HG03378 (cell line): ENCODE results near the gene SMARCA1.
A peak's percentile ranks its signal among the peaks of the same experiment; 100 is the strongest.
"Not testable (repeated sequence)": the region's sequence is repeated elsewhere in the genome, so short reads cannot be mapped to it uniquely, and the experiment has no call there.

Source experiments
- ATAC-seq: cut with Tn5 transposase; IDR thresholded peaks from one replicate; pipeline ENCODE4 v1.9.1; 2021; ENCODE audit warnings: mild to moderate bottlenecking, moderate library complexity; ENCODE audit not compliant: unreplicated experiment

The SMARCA1 gene, protein sequence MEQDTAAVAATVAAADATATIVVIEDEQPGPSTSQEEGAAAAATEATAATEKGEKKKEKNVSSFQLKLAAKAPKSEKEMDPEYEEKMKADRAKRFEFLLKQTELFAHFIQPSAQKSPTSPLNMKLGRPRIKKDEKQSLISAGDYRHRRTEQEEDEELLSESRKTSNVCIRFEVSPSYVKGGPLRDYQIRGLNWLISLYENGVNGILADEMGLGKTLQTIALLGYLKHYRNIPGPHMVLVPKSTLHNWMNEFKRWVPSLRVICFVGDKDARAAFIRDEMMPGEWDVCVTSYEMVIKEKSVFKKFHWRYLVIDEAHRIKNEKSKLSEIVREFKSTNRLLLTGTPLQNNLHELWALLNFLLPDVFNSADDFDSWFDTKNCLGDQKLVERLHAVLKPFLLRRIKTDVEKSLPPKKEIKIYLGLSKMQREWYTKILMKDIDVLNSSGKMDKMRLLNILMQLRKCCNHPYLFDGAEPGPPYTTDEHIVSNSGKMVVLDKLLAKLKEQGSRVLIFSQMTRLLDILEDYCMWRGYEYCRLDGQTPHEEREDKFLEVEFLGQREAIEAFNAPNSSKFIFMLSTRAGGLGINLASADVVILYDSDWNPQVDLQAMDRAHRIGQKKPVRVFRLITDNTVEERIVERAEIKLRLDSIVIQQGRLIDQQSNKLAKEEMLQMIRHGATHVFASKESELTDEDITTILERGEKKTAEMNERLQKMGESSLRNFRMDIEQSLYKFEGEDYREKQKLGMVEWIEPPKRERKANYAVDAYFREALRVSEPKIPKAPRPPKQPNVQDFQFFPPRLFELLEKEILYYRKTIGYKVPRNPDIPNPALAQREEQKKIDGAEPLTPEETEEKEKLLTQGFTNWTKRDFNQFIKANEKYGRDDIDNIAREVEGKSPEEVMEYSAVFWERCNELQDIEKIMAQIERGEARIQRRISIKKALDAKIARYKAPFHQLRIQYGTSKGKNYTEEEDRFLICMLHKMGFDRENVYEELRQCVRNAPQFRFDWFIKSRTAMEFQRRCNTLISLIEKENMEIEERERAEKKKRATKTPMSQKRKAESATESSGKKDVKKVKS

DNA sequence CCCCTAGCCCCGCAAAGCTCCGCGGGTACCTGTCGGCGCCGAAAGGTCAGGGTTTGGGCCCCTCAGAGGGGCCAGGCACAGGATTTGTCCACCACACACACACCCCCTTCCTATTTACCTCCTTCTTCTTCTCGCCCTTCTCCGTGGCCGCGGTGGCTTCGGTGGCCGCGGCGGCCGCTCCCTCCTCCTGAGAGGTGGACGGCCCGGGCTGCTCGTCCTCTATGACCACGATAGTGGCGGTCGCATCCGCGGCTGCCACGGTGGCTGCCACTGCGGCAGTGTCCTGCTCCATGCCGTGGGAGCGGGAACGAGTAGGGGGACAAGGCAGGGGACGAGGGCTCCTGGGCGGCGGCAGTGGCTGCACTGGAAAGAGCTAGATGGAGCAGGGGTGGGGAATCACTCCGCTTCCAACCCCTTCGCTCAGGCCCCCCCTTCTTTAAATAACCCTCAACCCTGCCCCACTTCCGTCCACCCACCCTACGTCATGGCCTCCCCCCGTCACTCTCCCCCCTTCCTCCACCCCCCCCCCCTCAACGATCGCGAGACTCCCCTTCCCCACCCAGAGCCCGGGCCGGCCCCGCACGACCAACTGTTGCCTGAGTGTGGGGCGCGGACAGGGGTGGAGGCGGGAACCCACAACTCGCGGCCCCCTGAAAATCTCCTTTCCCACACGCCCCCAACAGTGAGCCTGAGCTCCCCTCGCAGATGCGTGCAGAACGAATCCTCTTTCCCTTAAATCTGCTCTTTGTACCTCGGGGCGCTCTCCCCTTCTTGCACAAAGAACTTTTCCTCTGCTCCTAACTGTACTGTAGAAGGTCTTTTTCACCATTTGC is at the start of gene SMARCA1:
SMARCA1 (minus strand) TSS at position 412 of the 833 bp plus-strand sequence; CDS start at position 292, 120 bp downstream.
- ATAC-seq: no peak

DNA sequence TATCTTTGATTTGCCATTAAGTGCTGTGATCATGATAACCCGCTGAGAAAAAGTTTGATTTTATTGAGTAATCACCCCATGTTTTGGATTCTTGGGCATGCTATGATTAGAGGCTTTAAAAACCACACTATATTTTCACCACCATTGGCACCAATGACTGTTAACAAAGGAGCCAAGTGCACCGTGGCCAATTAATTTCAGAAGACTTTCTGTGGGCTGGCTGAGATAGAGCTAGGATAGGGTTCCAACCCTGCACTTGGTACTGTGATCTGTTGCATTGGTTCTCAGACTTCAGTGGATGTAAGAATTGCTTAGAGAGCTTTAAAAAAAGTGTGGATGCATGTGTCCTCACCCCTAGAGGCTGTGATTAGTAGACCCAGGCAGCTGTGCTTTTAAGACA is 49.1 kb upstream of the SMARCA1 start:
- no peak for ATAC-seq

DNA sequence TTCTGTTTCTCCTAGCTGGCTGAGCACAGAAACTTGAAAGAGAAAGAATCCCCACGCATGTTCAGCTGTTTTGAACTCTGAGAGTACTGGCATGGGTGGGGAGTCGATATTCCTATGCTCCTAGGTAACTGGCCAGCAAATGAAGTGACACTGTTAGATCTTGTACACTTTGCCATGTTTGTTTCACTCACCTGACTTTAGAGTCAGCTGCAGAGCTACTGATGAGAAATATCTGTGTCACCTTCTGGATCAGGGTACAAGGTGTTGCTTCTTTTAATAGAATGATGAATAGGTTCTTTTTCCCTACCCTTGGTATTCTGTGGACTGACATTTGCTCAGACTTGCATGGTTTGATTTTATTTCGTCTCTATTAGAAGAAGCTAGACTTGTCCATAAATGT is 45.1 kb upstream of the SMARCA1 start:
- no peak for ATAC-seq

DNA sequence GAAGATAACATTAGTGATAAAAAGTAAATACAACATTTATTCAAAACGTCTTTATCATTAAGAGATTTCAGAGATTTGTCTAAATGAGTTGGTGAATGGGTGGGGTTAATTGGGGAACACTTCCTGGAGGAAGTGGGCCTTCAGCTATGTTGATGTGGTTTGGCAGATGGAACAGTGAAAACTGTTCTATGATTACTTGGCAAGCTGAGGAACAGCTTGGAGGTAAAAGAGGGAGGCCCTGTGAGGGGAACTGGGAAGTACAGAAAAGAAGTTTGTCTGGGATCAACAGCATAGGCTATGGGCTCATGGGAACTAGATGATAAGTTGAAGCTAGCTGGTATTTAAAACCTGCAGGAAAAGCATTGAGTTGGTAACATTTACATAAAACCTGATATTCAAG is 42.8 kb upstream of the SMARCA1 start:
- no peak for ATAC-seq

DNA sequence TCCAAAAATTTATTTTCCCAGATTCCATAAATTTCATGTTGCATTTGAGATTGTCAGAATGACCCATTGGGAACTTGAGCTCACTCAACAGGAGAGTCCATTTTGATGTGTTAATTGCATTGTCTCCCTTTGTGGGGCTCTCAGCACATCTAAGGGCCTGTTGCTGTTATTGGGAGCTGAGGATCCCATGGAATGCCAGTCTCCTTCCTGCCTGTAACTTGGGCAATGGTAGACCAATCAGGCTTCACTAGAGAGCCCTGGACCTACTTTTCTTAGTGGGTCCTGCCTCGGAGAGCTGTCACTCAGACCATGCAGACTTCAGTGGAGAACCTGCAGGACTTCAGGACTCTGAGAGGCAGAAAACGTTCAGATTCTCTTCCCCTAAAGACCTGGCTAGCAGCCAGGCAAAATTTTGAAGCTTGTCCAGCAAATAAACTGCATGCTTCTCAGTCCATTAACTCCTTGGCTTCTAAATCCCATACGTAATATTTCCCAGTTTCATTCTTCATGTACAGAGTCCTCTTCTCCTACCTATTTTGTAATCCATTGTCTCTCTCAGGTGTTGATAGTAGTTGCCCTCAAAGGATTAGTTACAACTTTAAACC is 41.9 kb upstream of the SMARCA1 start:
- no peak for ATAC-seq

DNA sequence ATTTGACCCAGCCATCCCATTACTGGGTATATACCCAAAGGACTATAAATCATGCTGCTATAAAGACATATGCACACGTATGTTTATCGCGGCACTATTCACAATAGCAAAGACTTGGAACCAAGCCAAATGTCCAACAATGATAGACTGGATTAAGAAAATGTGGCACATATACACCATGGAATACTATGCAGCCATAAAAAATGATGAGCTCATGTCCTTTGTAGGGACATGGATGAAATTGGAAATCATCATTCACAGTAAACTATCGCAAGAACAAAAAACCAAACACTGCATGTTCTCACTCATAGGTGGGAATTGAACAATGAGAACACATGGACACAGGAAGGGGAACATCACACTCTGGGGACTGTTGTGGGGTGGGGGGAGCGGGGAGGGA is 41.1 kb upstream of the SMARCA1 start:
- ATAC-seq: not testable (repeated sequence)

DNA sequence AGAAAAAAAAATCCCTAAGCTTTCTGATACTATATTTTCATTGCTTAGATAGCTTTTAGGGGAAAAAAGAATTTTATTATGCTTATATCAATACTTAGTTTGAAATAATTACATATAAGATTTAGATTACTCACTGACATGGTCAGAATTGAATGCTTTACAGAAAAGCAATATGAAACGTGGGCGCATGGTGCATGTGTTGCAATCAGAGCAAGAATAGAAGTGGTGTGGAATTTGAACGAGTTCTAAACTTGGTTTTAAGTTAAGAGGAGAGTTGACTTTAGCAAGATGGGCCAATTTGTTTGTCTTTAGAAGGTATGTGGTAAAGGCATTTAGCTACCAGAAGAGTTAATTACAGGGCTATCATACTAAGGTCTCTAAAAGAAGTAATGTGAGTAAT is 38.2 kb upstream of the SMARCA1 start:
- no peak for ATAC-seq

DNA sequence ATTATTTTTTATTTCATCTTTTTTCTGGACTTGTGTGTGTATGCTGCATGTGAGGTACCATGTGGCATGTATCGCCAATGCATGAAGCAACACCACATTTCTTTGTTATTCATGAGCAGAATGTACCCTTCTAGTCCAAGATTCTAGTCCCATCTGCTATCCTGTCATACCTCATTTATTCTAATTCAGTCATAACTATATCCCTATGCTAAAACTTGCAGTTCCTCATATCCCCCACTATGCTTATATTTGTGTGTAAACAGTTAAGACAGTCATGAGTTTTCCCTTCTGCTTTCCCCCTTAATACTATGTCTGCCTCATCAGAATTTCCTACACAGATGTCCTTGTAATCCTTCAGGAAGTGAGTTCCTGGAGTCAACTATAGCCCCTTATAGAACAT is 36.5 kb upstream of the SMARCA1 start:
- ATAC-seq: no peak

DNA sequence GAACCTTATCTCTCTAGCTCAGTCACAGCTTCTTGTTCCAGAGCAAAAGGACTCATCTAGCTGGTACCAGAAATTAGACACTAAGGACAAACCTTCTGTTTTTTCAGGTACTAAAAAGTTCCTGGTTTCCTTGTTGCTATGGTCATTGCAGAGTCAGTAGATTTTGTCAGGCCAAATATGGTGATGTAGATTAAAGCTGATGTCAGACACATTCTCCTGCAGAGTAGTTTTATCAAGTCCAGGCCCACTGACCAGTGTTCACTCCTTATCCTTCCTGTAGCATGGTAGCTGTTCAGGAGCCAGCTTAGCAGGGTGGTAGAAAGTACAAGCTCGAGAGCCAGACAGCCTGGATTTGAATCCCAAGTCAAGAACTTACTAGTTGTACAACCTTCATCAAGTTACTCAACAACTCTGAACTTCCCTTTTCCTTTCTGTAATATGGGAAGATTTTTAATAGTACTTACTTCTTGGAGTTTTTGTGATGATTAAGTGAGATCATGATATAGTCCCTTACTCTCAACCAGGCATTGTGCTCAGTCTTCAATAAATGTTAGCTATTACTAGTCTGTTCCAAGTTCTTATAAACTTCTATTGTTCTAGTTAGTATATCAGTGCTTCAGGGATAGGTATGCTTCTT is 34.7 kb upstream of the SMARCA1 start:
- ATAC-seq: no peak

DNA sequence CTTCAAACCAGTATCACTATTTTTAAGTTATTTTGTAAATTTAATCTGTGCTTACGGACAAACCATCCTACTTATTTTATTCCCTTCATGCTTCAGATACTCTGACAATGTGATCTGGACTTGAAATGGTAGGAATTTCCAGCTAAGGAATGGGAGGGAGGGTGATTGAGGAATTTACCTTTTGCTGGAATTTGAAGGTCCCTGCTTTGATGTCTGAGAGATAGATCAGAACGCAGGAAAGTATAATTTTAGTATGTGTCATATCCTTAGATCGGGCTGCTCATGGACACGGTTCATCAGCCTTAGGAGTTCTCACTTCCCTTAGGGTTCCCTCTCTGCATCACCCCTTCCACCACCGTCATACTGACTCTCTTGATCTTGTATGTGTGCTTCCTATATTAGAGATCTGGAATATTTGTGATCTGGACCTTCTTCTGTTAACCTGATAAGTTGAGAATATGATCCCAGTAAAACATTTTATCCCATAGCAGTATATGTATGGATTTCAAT is 33.6 kb upstream of the SMARCA1 start:
- ATAC-seq: no peak

DNA sequence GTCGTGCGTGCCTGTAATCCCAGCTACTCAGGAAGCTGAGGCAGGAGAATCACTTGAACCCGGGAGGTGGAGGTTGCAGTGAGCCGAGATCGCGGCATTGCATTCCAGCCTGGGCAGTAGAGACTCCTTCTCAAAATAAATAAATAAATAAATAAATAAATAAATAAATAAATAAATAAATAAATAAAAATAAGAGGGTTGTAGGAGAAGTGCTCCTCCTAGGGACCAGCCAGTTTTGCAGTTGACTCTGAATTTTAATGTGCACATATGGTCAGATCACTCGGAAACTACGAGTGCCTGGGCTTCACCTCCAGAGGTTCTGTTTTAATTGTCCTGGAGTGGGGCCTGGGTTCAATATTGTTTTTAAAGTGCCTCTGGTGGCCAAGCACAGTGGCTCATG is 31.5 kb upstream of the SMARCA1 start:
- not testable (repeated sequence) for ATAC-seq

DNA sequence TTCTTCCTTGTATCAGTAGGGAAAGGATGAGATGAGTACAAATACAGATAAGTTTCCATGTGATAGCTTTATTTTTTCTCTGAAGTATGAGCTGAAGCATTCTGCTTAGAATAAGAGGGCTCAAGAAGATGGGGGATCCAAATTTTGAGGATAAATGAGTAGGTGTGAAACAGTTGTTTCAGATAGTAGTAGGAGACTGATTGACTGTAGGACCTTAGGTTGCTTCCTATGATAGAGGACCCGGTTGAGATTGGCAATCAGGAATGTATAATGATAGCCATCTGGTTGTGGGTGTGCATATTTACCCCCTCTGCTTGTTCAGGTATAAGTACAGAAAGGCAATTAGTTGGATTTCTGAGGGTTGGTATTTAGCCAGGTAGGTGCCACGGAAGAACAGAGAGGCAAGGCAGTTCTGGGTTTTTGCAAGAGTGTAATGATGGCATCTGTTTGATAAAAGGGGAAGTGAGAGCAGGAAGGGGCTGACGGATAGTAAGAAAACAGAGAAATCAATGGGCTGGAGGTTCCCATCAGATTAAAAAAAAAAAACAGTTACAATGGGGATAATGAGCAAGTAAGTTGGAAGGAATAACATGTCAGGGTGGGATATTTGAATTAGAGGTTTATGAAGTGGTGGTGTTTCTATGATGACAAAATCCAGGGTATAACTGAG is 30.5 kb upstream of the SMARCA1 start:
- ATAC-seq: peak; percentile 97

DNA sequence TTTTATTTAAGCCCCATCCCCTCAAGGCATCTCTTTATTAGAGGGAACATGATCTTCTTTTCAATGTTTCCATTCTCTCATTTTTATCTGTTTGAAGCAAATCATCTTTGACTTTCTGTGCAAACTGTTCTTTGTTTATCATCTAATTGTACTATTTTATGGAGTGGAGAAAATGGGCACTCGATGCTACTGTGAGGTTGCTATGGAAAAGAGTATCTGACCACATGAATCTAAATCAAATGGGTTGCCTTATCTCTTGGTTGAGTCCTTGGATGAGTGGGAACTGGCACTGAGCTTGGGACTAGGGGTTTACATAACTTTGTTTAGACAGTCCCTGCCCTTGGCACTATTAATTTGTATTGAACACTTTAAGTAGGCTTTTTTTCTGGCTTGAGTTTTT is 25.8 kb upstream of the SMARCA1 start:
- no peak for ATAC-seq

DNA sequence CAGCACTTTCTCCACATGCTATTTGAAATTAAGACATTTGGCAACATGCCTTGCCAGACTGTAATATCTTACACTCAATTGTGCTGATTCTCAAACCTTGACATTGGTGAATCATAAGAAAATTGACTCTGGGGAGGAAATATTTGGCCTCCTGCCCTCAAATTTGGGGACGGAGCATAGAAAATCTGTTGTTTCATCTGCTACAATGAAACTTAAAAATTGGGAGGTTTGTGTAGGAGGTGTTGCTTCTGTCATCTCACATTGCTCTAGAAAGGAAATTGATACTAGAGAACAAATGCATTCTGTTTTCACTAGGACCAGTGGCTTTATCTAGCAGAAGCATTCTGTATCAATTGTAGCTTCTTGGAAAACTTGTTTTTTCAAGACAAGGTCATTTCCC is 22.1 kb upstream of the SMARCA1 start:
- no peak for ATAC-seq

DNA sequence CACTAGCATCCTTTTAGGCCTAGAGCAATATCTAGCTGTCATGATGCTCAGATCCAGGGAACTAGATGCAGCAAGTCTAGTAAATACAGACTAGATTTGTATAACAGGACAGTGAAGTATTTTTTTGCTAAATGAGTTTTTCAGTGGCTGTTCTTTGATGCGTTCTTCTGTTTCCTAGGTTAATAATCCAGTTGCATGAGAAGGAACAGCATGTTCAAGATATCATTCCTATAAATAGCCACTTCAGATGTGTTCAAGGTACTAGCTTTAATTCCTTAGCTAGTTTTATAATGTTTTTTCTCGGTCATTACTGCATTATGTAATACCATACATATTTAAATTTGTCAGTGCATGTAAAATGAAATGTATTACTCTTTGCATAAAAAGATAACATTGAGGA is 21.5 kb upstream of the SMARCA1 start:
- no peak for ATAC-seq

DNA sequence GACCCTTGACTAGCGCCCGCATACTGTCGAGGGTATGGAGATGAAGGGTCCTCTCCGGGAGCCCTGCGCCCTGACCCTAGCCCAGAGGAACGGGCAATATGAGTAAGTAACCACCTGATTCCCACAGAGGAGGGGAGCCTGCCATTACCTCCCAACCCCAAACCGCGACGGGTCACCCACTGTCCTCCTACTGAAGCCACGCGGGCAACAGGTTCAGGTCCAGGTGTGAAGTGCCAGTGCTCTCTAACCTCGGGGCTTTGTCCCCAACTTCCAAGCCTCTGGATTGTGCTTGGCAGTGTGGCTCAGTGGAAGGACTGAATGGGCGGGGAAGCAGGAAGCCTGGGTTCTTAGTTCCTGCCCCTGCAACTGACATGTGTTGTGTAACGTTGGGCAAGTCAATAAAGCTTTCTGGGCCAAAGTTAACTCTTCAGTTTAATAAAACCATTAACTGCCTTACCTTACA is 17.5 kb upstream of the SMARCA1 start:
- no peak for ATAC-seq

DNA sequence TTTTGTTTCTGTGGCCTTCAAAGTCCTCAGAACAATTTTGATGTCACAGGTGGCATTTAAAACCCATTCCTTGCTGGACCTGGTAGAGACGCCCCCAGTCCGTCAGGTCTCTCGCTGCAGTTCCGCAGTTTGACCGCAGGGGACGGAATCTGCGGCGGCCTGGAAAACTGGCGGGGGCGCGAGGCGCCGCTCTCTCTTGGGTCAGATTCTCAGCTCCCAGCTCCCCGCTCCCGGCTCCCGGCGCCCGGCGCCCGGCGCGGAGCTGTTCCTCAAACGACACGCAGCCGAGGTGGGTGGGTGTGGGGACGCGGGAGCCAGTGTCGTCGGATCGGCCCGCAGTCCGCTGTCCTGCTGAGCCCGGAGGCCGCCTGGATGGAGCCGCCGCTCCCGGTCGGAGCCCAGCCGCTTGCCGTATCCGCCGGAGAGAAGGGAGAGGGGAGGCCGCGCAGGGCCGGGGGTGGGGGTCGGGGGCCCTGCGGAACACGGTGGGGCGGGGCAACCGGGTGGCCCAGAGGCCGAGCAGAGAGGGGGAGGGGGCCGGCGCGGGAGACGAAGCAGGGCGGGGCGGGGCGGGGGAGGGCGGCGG is 16.9 kb upstream of the SMARCA1 start, which contains the start of gene OCRL:
OCRL (plus strand) TSS at position 192 of the 586 bp plus-strand sequence; CDS start at position 373, 181 bp downstream.
- ATAC-seq: peak; percentile 91

DNA sequence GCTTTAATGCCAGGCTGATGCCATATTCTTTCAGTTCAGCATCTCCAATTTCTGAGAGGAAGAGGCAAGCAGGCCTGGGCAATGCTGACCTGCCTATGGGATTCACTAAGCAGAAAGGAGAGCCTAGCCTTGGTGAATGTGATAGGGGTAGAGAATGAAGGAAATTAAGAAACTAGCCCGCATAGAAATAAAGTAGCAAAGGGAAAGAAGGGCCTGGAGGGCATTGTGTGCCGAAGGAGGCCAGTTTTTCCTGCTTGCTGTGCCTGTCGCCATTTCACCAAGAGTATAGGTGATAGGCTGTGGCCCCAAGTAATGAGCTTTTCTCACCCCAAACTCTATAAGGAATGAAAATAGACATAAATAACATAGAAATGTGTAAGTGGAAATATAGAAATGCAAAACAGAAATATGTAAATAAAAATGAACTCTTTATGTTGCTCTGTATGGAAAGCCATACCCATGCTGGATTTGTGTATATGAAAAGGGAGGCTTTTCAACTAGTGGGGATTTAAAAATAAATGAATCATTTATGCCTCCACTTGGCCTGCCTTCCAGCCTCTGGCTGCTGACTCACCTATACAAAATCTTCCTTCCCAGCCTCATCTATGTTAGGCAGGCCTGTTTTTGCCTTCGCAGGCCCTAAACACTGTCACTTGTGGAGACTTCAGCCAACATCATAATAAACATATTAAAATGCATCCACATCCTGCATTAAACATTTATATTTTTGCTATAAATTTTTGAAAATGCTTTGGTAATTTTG is 11.7 kb upstream of the SMARCA1 start:
- no peak for ATAC-seq
